HAP-1 (cell line): Measurements from ENCODE around the gene AXDND1.
"Not testable (repeated sequence)": the region's sequence is repeated elsewhere in the genome, so short reads cannot be mapped to it uniquely, and the experiment has no call there.

Experiments
- DNase-seq, 2 experiments: peaks; one replicate each; pipeline ENCODE4 v3.0.0-alpha.2; 2016 to 2020; ENCODE audit warnings: low spot score in 2 of 2
- H3K27me3 ChIP-seq: fragments of 250-450 bp; sonication (Bioruptor Pico); 2 replicates; pipeline ENCODE4 v1.5.1; 2020; ENCODE audit warnings: low read depth, mild to moderate bottlenecking, moderate library complexity
- H3K36me3 ChIP-seq: fragments of 250-450 bp; sonication (Bioruptor Pico); replicated peaks from 2 replicates; pipeline ENCODE4 v1.5.1; 2020; ENCODE audit warnings: mild to moderate bottlenecking
- H3K4me1 ChIP-seq: fragments of 250-450 bp; sonication (Bioruptor Pico); 2 replicates; pipeline ENCODE4 v1.5.1; 2020; ENCODE audit warnings: mild to moderate bottlenecking
- H3K4me3 ChIP-seq: fragments of 250-450 bp; sonication (Bioruptor Pico); 2 replicates; pipeline ENCODE4 v1.5.1; 2020; ENCODE audit warnings: mild to moderate bottlenecking, moderate library complexity
- H3K9me3 ChIP-seq: fragments of 250-450 bp; sonication (Bioruptor Pico); 2 replicates; pipeline ENCODE4 v1.5.1; 2020; ENCODE audit warnings: mild to moderate bottlenecking, moderate library complexity
- in situ Hi-C: fragments of 300-500 bp; cut with MboI; formaldehyde crosslinking; loops from 3 replicates; pipeline ENCODE4 v1.14.3; 2020; ENCODE audit warnings: low sequenced_read_pairs, inconsistent platforms, mixed read lengths

Gene AXDND1

GRCh38 chr1:179459606-179460206 lies 93.9 kb downstream of the AXDND1 start:
- H3K9me3 ChIP-seq, DNase-seq, H3K4me3 ChIP-seq, H3K36me3 ChIP-seq, in situ Hi-C loops, H3K4me1 ChIP-seq, H3K27me3 ChIP-seq: not testable (repeated sequence)

- in situ Hi-C loops: not testable (repeated sequence)
Observed at GRCh38 chr1:179465661-179466060, 99.9 kb downstream of the AXDND1 start.

GRCh38 chr1:179474713-179475112 lies 108.9 kb downstream of the AXDND1 start:
- Histone ChIP-seq H3K9me3 (no peaks in the 10 kb centered on the region), H3K4me3 (no peak overlapping the region), H3K4me1 (no peaks in the 10 kb centered on the region), H3K36me3 (no peaks in the 10 kb centered on the region), H3K27me3 (no peaks in the 10 kb centered on the region)
- DNase-seq: no peak
- in situ Hi-C loops: no loop called here

More at GRCh38 chr1:179465661-179466060, 99.9 kb downstream of the AXDND1 start:
- not testable (repeated sequence) for H3K36me3 ChIP-seq, H3K4me1 ChIP-seq, H3K4me3 ChIP-seq, H3K27me3 ChIP-seq, DNase-seq, H3K9me3 ChIP-seq

GRCh38 chr1:179476484-179476883 lies 110.7 kb downstream of the AXDND1 start:
- Histone ChIP-seq H3K4me1 (no peaks in the 10 kb centered on the region), H3K36me3 (no peaks in the 10 kb centered on the region), H3K27me3 (no peaks in the 10 kb centered on the region), H3K4me3 (no peak overlapping the region), H3K9me3 (no peaks in the 10 kb centered on the region)
- no peak for DNase-seq
- in situ Hi-C loops: no loop called here

GRCh38 chr1:179478370-179478769 lies 112.6 kb downstream of the AXDND1 start:
- H3K27me3 ChIP-seq: no peaks in the 10 kb centered on the region
- no peak overlapping the region for H3K4me3 ChIP-seq
- no peaks in the 10 kb centered on the region for H3K4me1 ChIP-seq
- H3K36me3 ChIP-seq: no peaks in the 10 kb centered on the region
- no peak for DNase-seq
- no peaks in the 10 kb centered on the region for H3K9me3 ChIP-seq
- in situ Hi-C loops: no loop called here

- Histone ChIP-seq H3K36me3 (no peaks in the 10 kb centered on the region), H3K4me1 (no peaks in the 10 kb centered on the region), H3K4me3 (no peak overlapping the region), H3K9me3 (no peaks in the 10 kb centered on the region), H3K27me3 (no peaks in the 10 kb centered on the region)
- in situ Hi-C loops: no loop called here
- DNase-seq: no peak
Observed at GRCh38 chr1:179490611-179491010, 124.8 kb downstream of the AXDND1 start.

GRCh38 chr1:179493323-179493722 lies 127.6 kb downstream of the AXDND1 start:
- H3K4me1 ChIP-seq: no peaks in the 10 kb centered on the region
- H3K27me3 ChIP-seq: no peaks in the 10 kb centered on the region
- H3K4me3 ChIP-seq: no peak overlapping the region
- H3K9me3 ChIP-seq: no peaks in the 10 kb centered on the region
- in situ Hi-C loops: no loop called here
- no peak for DNase-seq
- H3K36me3 ChIP-seq: no peaks in the 10 kb centered on the region

- no peaks in the 10 kb centered on the region for H3K9me3 ChIP-seq
- H3K27me3 ChIP-seq: peaks cover 18% of the 10 kb centered on the region
- in situ Hi-C loops: no loop called here
- no peak overlapping the region for H3K4me3 ChIP-seq
- no peaks in the 10 kb centered on the region for H3K36me3 ChIP-seq
- H3K4me1 ChIP-seq: no peaks in the 10 kb centered on the region
- no peak for DNase-seq
Observed at GRCh38 chr1:179506199-179506598, 140.4 kb downstream of the AXDND1 start.

GRCh38 chr1:179509384-179509783 lies 143.6 kb downstream of the AXDND1 start:
- DNase-seq: no peak
- in situ Hi-C loops: no loop called here
- no peak overlapping the region for H3K4me3 ChIP-seq
- no peaks in the 10 kb centered on the region for H3K36me3 ChIP-seq
- peaks cover 18% of the 10 kb centered on the region for H3K27me3 ChIP-seq
- H3K9me3 ChIP-seq: no peaks in the 10 kb centered on the region
- no peaks in the 10 kb centered on the region for H3K4me1 ChIP-seq

- in situ Hi-C loops: no loop called here
- no peak for DNase-seq
- no peaks in the 10 kb centered on the region for H3K36me3 ChIP-seq
- no peaks in the 10 kb centered on the region for H3K9me3 ChIP-seq
- no peaks in the 10 kb centered on the region for H3K4me1 ChIP-seq
- H3K4me3 ChIP-seq: no peak overlapping the region
- H3K27me3 ChIP-seq: peaks cover 18% of the 10 kb centered on the region
Observed at GRCh38 chr1:179510038-179510437, 144.3 kb downstream of the AXDND1 start.

GRCh38 chr1:179516976-179517705 lies 151.4 kb downstream of the AXDND1 start:
- no peak overlapping the region for H3K4me3 ChIP-seq
- no peaks in the 10 kb centered on the region for H3K4me1 ChIP-seq
- in situ Hi-C loops: no loop called here
- 0 out of 2 replicates have a peak, but pooled peaks cover 6% of the 10 kb centered on the region for H3K27me3 ChIP-seq
- H3K36me3 ChIP-seq: no peaks in the 10 kb centered on the region
- H3K9me3 ChIP-seq: no peaks in the 10 kb centered on the region
- no peak for DNase-seq

GRCh38 chr1:179518544-179518943 lies 152.8 kb downstream of the AXDND1 start:
- H3K36me3 ChIP-seq, H3K27me3 ChIP-seq, H3K4me1 ChIP-seq, in situ Hi-C loops, H3K4me3 ChIP-seq, DNase-seq, H3K9me3 ChIP-seq: not testable (repeated sequence)

GRCh38 chr1:179529482-179530195 lies 163.9 kb downstream of the AXDND1 start:
- H3K9me3 ChIP-seq: no peaks in the 10 kb centered on the region
- no peaks in the 10 kb centered on the region for H3K36me3 ChIP-seq
- peaks cover 9% of the 10 kb centered on the region; the same call in 1 of the 2 replicates for H3K27me3 ChIP-seq
- peaks cover 7% of the 10 kb centered on the region for H3K4me1 ChIP-seq
- no peak overlapping the region for H3K4me3 ChIP-seq
- in situ Hi-C loops: no loop called here
- DNase-seq: peak; percentile 67 to 83

- Histone ChIP-seq H3K4me3 (no peak overlapping the region), H3K36me3 (no peaks in the 10 kb centered on the region), H3K4me1 (peaks cover 7% of the 10 kb centered on the region), H3K9me3 (no peaks in the 10 kb centered on the region), H3K27me3 (peaks cover 9% of the 10 kb centered on the region; the same call in 1 of the 2 replicates)
- in situ Hi-C loops: no loop called here
- no peak for DNase-seq
Observed at GRCh38 chr1:179530352-179530751, 164.6 kb downstream of the AXDND1 start.
